ENCODE measurements around the gene C10orf67. TPM values are rescaled to one million over a fixed set of nuclear protein-coding genes. Genes with fewer than 3 reads are reported as not detected.

The C10orf67 gene
- total RNA-seq, 1 experiment from 2014 or later: 0.15 TPM

- Histone ChIP-seq H2AFZ (ENCODE audit: low read length) (no peak overlapping the region), H3K36me3 (ENCODE audit: low read depth, low read length) (no peaks in the 10 kb centered on the region), H3K79me2 (ENCODE audit: low read length) (no peaks in the 10 kb centered on the region), H3K4me1 (ENCODE audit: insufficient read depth, low read length) (no peaks in the 10 kb centered on the region), H3K27me3 (ENCODE audit: low read length) (peaks cover 19% of the 10 kb centered on the region; the same call in 1 of the 2 replicates), H3K4me2 (ENCODE audit: low read length) (no peak overlapping the region), H4K20me1 (ENCODE audit: low read length) (no peaks in the 10 kb centered on the region), H3K9me3 (ENCODE audit: low read length) (no peaks in the 10 kb centered on the region), H3K27ac (ENCODE audit: low read length) (no peak overlapping the region), H3F3A (ENCODE audit: low read length, unreplicated experiment) (no peaks in the 10 kb centered on the region), H3K4me3 (ENCODE audit: low read length) (no peak overlapping the region), H3K9ac (ENCODE audit: low read length) (no peak overlapping the region), H3K9me2 (replicated peaks; ENCODE audit: low read length) (no peaks in the 10 kb centered on the region)
- BruUV-seq (replicated peaks): no TSS peak
- CTCF ChIA-PET: no interaction called here
- POLR2A ChIA-PET (ENCODE audit: unreplicated experiment): no interaction called here
- TF ChIP-seq EZH2phosphoT487 (IDR thresholded peaks at IDR 0.05; ENCODE audit: borderline replicate concordance, low read length): no peak
- TF ChIP-seq EZH2 (IDR thresholded peaks at IDR 0.05; ENCODE audit: low read length, unreplicated experiment): no peak
- no peak for TF ChIP-seq CTCF (conservative IDR thresholded peaks at IDR 0.05; ENCODE audit: low read depth, low read length)
- no peak for DNase-seq
- ATAC-seq: no peak
- intact Hi-C loops (cut with micrococcal nuclease): no loop called here
Measured at GRCh38 chr10:23189024-23189423, 155.6 kb downstream of the C10orf67 start.

- no peaks in the 10 kb centered on the region for H3K9me3 ChIP-seq (ENCODE audit: low read length)
- H3K4me3 ChIP-seq (ENCODE audit: low read length): no peak overlapping the region
- intact Hi-C loops (cut with micrococcal nuclease): no loop called here
- no peak overlapping the region for H2AFZ ChIP-seq (ENCODE audit: low read length)
- H3K9me2 ChIP-seq (replicated peaks; ENCODE audit: low read length): no peaks in the 10 kb centered on the region
- DNase-seq (no peak), ATAC-seq (no peak)
- CTCF ChIA-PET: no interaction called here
- no peaks in the 10 kb centered on the region for H4K20me1 ChIP-seq (ENCODE audit: low read length)
- H3F3A ChIP-seq (ENCODE audit: low read length, unreplicated experiment): no peaks in the 10 kb centered on the region
- H3K79me2 ChIP-seq (ENCODE audit: low read length): no peaks in the 10 kb centered on the region
- H3K27ac ChIP-seq (ENCODE audit: low read length): no peak overlapping the region
- no peaks in the 10 kb centered on the region for H3K4me1 ChIP-seq (ENCODE audit: insufficient read depth, low read length)
- H3K4me2 ChIP-seq (ENCODE audit: low read length): no peak overlapping the region
- no TSS peak for BruUV-seq (replicated peaks)
- TF ChIP-seq EZH2phosphoT487 (IDR thresholded peaks at IDR 0.05; ENCODE audit: borderline replicate concordance, low read length): no peak
- no peak for TF ChIP-seq EZH2 (IDR thresholded peaks at IDR 0.05; ENCODE audit: low read length, unreplicated experiment)
- no peaks in the 10 kb centered on the region for H3K36me3 ChIP-seq (ENCODE audit: low read depth, low read length)
- H3K27me3 ChIP-seq (ENCODE audit: low read length): peaks cover 33% of the 10 kb centered on the region; the same call in 1 of the 2 replicates
- POLR2A ChIA-PET (ENCODE audit: unreplicated experiment): no interaction called here
- no peak overlapping the region for H3K9ac ChIP-seq (ENCODE audit: low read length)
Measured at GRCh38 chr10:23187155-23187554, 157.4 kb downstream of the C10orf67 start.

- no peaks in the 10 kb centered on the region for H3K9me3 ChIP-seq (ENCODE audit: low read length)
- H3K4me2 ChIP-seq (ENCODE audit: low read length): no peak overlapping the region
- H3K79me2 ChIP-seq (ENCODE audit: low read length): no peaks in the 10 kb centered on the region
- ATAC-seq (no peak), DNase-seq (no peak)
- no peaks in the 10 kb centered on the region for H3K36me3 ChIP-seq (ENCODE audit: low read depth, low read length)
- H3F3A ChIP-seq (ENCODE audit: low read length, unreplicated experiment): no peaks in the 10 kb centered on the region
- no peak overlapping the region for H3K27ac ChIP-seq (ENCODE audit: low read length)
- no peak overlapping the region for H2AFZ ChIP-seq (ENCODE audit: low read length)
- H3K4me1 ChIP-seq (ENCODE audit: insufficient read depth, low read length): no peaks in the 10 kb centered on the region
- no peak overlapping the region for H3K4me3 ChIP-seq (ENCODE audit: low read length)
- H3K9ac ChIP-seq (ENCODE audit: low read length): no peak overlapping the region
- peaks cover 36% of the 10 kb centered on the region; the same call in 1 of the 2 replicates for H3K27me3 ChIP-seq (ENCODE audit: low read length)
- H4K20me1 ChIP-seq (ENCODE audit: low read length): no peaks in the 10 kb centered on the region
- TF ChIP-seq EZH2phosphoT487 (IDR thresholded peaks at IDR 0.05; ENCODE audit: borderline replicate concordance, low read length): no peak
- no peak for TF ChIP-seq EZH2 (IDR thresholded peaks at IDR 0.05; ENCODE audit: low read length, unreplicated experiment)
- no peak for TF ChIP-seq CTCF (conservative IDR thresholded peaks at IDR 0.05; ENCODE audit: low read depth, low read length)
- intact Hi-C loops (cut with micrococcal nuclease): no loop called here
- ChIA-PET CTCF (no interaction called here), POLR2A (ENCODE audit: unreplicated experiment) (no interaction called here)
- H3K9me2 ChIP-seq (replicated peaks; ENCODE audit: low read length): no peaks in the 10 kb centered on the region
- no TSS peak for BruUV-seq (replicated peaks)
Measured at GRCh38 chr10:23186697-23187096, 157.9 kb downstream of the C10orf67 start.
